NCI-H748 (cell line): ENCODE results near the gene TRMT1.

ENCODE experiments used
- DNase-seq: peaks from one replicate; lab custom pipeline; 2025; ENCODE audit not compliant: unreplicated experiment; lab: John Stamatoyannopoulos, UW

TRMT1 gene

DNA sequence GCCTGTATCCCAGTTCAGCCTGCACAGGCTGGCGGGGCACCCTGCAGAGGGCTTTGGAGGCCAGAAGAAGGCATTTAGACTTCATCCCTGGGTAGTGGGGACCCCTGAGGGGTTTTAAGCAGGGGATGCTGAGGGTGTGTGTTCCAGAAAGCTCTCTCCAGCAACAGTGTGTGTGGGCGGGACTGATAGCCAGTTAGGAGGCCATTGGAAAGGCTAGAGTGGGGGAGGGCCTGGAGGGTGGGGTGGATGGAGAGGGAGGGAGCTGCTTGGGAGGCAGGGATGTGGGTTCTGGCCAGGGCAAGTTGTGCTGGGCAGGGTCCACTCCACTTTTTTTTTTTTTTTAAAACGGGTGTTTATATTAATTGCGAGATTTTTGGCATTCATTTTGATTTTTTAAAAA is 42.2 kb downstream of the TRMT1 start:
- no peak for DNase-seq

DNA sequence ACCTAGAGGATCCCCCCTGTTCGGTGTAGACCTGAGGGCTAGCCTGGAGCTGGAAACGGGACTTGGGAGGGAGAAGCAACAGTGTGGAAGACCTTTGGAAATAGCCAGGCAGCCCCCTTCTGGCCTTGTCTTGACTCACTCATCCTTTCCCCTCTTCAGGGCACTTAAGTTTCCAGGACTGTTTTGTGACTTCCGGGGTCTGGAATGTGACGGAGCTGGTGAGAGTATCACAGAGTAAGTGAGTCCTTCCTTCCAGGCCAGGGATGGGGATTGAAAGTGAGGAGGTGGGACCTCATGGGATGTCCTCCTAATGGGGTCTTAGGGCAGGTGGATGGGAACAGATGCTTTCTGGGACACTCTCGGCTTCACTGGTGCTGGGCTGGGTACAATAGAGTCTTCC is 43.3 kb downstream of the TRMT1 start:
- DNase-seq: no peak

DNA sequence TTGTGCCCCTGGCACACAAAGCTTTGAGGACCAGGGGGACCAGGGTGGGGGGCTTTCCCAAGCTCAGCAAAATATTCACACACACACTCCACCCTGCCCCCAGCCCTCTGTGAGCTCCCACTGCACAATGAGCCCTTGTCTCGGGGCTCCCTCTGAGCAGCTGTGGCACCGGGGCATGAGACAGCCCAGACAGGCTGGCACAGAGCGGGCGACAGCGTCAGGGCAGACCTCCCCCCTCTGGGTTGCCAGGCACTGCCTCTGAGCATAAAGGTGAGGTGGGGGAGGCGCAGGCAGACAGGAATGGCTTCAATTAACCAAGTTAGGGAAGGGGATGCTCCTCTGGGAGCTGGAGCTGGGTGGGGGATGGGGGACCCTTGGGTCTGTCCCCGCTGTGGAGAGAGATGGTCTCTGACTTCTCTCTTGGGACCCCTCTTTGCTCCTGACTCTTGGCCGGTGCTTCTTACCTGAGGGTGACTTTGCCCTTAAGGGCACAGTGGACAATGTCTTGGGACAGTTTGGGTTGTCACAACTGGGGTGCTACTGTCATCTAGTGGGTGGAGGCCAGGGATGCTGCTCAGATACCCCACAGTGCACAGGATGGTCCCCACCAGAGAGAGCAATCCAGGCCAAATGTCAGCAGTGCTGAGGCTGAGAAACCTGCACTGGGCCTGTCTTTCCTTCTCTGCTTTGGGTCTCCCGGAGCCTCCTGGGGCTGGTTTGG is 44.2 kb downstream of the TRMT1 start:
- DNase-seq: no peak

DNA sequence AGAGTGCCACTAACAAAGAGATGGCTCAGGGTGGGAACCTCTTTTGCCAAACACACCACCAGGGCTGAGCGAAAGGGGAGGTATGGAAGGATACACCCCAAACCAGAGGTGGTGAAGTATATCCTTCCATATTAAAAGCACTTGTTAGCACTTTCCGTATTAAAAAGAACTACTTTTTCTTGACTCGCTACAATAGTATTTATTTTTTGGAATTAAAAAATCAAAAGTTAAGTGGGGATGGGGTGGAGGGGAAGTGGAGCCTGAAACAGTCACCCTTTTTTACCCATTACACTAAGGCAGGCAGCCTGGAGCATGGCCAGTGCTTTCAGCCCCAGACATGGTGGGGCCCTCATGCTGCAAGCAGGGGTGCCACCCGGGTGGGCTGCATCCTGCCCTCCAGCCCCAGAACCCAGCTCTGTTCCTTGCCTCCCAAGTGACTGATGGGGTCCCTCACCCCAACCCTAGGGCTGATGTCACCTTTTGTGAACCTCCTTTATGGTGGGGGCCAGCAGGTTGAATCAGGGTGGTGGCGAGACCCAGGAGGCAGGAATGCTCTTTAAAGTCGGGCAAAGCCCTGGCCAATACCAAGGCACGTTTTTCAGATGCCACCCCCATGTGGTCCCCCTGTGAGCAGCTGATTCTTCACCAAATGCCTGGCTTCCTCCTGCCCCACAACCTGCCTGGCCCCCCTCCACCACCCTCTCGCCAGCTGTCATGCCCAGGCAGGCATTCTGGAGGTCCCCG is 44.9 kb downstream of the TRMT1 start:
- DNase-seq: no peak

DNA sequence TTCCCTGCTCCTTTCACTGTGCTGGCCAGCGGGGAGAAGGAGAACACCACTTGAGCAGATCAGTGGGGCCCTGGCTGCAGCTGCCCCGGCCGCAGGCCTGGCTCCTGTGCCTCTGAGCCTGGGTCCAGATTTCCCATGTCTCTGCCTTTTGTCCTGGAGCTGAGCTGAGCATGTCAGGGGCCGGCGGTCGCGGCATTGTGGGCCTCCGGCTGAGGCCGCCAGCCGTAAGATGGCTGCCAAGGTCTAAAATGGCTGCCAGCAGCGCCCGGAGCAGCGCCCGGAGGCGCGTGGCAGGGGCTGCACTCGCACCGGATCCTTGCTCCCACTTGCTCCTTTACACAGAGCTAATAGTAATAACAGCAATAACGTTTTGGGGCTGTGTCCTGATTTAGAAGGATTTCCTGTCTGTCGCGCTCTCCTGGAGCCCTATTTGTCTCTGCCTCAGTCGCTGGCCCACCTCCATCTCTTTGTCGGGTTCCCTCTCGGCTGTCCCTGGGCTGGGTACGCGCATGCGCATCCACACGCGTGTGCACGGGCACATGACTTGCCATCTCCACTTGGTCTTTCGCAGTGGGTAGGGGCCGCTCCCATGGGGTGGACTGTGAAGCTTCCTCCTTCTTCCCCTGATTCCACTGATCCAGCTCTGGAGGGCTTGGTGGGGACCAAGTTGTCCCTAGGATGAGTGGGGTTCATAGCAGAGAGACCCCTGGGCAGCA is 46.0 kb downstream of the TRMT1 start:
- DNase-seq: no peak

DNA sequence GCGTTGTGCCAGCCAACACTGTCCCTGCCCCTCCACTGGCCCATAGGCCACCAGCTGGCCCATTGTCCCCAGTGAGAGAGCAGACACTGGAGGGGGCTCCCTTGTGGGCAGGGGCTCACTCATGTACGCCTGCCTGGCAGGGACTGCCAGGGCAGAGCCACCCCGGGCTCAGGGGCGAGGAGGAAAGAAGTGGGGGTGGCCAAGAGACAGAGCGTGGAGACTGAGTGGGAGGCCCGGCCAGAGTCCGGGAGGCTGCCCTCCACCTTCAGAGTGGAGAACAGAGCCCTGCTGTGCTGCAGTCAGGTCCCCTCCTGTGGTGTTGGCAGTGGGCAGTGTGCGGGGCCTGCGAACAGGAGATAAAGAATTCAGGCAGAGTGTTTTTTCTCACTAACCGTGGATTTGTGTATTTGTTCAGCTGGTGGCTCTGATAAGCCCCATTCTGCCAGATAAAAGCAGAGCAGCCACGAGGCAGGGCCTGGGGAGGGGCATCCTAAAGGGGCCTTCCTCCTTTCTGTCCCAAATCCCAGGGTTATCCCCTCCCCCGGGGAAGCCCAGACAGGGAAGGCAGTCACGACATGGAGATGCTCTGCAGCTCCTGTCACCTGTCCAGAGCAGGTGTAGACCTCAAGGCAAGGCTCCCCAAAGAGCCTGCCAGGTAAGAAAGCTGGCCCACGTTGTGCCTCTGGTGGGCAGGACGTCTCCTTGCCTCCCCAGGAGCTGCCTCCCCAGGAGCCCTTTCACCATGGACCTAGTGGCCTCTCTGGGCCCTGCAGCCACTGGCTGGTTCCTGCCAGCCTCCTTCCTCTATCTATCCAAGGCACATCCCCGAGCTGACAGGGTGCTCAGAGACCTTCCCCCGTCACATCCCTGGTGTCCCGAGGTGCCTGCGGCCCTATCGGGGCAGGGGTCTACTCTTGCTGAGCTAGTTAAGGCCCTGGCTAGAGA is 46.9 kb downstream of the TRMT1 start:
- DNase-seq: no peak

DNA sequence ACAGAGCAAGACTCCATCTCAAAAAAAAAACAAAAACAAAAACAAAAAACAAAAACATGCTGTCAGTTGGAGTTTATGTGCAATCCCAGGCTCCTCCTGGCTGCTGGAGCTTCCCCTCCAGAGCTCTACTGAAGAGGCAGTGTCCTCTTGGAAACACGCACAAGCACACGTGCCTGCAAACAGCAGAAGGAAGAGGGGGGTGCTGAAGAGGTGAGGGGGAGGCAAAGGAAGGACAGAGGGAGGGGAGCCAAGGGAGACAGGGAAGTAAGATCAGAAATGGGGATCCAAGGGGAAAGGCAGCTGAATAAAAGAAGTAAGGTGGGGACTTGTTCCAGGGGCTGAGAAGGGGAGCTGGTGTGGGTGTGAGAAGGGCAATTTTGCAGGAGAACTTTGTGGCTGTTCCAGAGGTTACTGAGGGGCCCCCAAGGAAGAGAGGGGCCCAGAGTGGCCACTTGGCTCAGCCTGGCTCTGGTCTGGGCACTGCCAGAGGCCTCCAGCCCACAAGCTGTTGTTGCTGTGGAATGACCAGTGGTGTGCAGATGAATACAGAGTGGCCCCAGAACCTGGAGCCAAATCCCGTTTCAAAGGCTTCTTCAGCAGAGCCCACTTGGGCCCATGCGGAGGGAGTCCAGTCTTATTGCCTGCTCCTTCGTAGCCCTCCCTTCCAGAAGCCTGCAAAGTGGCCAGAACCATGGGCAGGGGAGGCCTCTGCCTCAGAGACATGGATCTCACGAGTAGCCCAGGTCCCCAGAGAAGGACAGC is 48.3 kb downstream of the TRMT1 start:
- DNase-seq: no peak

DNA sequence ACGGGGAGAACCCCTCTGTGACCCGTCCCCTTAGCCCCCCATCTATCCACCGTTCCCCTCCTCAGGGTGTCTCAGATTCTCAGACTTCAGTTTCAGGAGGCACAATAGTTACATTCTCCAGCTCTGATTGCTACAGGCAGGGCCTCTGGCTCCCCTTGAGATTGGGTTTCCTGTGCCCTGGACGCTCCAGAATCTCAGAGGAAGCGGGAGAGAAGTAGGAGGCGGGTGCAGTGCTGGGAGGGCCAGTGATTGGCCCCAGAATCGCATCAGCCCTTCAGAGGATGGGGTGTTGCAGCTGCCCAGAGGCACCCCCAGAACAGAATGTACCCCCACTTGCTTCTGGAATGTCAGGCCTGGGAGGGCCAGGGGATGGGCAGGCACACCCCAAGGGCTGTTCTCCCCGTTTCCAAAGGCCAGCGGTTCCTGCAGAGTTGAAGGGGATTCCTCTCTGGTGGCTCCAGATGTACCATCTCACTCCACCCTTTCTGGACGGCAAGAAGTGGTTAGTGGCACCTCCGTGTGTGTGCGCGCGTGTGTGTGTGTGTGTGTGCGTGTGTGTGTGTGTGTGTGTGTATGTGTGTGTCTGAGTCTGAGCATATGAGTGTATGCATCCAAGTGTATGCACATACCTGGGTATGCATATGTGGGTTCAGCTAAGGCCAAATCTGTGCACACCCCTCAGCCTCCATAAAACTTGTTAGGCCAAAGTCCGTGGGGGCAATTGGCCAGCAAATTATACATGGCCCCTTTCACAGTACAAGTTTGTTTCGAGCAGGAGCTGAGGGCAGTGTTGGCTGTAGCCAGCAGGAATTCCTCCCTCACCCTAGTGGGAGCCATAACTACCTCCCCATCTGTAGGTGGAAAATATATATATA is 49.4 kb downstream of the TRMT1 start:
- no peak for DNase-seq

DNA sequence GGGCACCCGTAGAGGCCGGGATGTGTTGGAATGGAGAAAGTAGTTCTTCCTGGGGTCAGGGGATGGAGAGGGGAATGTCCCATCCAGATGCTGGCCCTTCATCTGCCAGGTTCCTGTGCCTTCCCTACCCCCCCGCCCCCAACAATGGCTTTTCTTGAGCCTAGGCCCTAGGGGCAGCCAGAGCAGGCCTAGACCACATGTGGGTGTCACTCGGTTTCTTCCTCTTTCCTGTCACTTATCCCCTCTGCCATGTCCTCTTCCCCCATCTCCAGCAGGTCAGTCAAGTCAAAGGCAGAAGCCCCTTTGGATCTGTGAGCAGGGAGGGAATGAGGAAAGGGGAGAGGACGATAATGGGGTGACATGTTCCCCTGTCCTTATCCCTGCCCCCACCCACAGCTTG is 50.3 kb downstream of the TRMT1 start:
- DNase-seq: no peak

DNA sequence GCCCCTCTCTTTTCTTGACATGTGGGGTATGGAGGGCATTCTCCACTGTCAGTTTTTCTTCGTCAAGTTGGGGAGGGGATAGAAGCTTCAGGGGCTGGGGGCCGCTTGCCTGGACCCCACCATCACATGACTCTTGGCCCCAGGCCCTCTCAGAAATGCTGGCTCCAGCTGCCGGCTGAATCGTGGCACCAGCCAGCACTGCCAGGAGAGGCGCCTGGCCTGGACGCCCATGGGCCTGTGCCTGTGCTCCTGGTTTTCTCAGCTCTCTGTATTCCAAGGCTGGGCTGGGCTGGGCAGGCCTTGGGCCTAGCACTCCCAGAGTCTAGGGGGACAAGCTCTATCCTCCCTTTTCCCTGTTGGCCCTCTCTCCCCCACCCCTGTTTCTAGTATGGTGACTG is 52.4 kb downstream of the TRMT1 start:
- DNase-seq: no peak

DNA sequence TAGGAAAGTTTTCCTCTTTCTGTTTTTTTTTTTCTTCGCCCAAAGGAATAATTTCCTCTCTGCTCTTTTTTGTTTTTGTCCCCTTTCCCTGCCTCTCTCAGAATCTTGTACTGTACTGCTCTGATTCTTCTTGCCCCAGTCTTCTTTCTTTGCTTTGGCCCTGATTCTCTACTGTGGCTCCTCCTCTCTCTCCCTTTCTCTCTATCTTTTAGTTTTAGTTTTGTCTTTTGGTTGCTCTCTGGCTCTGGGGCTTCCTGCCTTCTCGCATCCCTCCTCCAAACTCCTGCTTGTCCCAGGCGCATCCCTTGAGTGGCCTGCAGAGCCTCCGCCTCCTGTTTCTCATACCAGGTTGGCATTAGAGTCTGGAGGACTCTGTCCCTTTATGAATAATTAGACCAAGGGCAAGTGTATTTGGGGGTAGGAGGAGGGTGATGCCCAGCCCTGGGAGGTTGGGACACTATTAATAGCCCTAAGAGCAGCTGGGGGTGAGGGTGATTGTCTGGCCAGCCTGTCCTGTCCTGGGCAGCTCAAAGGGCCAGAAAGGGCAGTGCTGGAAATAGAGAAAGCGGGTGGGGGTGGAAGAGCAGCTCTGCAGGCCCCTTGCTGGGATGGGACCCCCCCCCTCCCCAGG is 53.0 kb downstream of the TRMT1 start:
- no peak for DNase-seq

DNA sequence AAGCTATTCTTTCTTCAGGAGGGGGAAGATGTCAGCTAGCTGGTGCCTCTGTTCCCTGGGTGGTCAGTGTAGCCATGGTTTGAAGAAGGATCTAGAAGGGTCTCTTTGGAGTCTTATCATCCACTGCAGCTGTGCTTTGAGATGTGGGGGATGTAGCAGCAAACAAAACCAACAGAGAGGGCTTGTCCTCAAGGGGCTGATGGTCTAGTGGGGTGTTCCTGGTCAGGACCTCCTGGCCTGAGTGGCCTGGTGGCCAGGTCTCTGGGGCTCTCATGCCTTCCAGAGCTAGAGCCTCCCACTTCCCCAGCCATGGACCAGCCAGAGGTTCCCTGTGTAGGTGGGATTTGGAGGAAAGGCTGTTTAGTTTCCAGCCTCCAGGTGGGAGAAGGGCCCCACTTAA is 54.2 kb downstream of the TRMT1 start:
- no peak for DNase-seq

DNA sequence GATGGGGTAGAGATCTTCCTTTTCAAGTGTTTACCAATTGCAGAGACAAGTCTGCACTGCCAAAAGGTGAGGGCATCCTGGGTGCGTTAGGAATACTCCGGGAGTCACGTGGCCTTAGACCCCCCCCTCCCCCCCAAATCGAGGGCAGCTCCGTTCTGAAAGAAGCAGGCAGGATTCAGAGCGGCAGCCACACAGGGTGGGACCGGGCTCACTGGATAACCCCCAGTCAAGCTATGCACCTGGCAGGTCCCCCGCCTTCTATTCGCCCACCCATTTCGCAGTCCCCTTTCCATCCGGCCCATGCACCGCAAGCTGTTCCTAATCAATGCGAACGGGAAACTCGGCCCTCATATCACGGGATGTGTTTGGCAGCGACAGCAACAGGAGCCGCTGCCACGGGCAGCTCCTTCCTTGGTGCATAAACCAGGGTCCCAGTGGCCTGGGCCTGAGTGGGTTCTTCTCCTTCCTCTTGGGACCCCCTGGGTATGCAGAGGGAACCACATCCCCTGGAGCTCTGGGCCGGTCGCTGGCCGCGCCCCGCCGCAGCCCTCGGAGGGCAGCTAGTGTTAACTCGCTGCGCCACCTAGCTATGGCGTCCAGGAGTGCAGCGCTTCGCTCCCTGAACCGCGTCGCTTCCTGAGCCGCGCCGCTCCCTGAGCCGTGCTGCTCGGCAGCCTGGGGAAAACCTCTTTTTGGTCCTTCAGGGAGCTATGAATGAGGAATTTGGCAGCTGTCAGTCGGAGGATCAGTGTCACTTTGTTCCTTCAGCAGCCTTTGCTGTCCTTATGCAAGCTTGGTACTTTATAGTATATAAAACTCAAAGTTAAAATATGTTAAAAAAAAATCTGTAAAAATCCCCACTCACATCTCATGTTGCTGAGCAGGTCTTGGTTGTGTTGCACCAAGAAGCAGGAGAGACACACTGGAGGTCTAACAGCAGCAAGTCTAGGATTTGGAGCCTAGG is 55.3 kb downstream of the TRMT1 start:
- DNase-seq: peak; percentile 78

DNA sequence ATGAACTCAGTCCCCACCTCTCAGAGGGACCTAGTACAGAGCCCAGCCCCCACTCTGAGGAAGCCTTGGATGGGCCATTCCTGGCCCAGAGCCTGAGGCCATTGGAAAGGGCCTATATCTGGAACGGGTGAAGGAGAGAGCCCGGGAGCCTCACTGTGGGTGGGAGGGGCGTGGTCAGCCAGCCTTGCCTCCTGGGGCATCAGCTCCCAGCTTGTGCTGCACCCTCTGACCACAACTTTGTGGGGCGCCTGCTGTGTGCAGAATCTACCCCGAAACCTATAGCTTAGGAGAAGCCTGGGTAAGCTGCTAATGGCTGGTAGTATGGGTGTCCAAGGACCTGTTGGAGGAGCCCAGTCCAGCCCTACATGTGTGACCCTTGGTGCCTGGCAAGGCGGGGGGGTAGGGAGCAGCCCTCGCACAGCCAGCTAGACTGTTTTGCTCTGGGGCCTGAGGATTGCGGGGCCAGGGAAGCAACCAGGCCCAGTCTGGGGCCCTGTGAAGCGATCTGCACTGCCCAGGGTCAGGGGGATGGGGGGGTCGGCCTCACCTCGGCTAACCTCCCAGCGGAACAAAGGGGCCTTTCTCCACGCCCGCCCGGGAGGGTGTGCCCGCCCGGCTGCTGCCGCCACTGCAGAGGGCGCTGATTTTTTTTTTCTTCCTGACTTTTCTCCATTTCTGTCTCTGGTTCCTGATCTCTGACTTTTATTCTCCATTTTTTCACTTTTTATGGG is 56.1 kb downstream of the TRMT1 start:
- DNase-seq: peak; percentile 44

DNA sequence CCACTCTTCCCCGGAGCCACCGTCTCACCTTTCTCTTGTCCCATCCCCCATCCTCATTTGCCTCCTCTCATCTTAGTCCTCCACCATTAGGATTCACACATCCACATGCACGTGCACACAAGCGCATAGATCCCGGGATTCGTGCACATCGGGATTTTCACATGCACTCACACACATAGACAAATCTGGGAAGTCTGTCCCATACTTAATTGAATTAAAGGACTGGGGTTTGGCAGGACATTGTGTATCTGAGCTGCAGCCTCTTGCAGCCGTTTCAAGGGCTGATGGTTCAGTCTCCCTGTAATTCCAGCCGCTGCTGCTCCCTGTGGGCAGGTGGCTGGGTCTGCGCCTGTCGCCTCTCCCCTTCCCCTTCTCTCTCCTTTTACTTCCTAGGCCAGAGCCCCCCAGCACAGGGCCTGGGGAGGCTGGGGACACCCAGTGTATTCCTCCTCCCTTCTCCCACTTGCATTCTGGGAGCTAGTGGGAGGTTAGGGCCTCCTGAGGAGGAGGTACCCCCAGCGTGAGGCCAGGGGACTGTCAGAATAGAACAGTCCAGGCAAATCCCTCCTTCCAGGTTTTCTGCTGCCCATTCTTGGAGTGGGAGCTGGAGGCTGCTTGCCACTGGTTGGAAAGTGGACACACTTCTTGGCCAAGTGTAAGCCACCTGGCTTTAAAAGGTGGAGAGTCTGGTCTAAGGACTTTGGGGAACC is 57.4 kb downstream of the TRMT1 start:
- DNase-seq: no peak

DNA sequence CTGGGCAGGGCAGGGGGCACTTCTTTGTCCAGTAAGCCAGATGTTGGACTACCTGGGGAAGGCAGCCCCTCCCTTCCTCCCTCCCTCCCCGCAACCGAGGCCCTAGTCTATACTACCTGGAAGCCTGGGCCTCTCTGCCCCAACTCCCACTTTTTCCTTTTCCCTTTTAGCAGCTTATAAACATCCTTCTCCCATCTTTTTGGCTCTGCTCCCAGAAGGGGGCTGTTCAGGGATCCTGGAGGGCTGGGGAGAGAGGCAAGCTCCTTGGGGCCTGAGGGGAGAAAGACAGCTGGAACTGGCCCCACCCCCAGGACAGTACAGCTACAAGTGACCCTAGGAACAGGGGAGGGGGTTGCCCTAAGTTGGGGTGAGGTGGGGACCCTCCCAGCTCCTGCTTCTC is 58.8 kb downstream of the TRMT1 start:
- DNase-seq: no peak
